Measurements from ENCODE around the gene PARD3.

Gene PARD3

DNA sequence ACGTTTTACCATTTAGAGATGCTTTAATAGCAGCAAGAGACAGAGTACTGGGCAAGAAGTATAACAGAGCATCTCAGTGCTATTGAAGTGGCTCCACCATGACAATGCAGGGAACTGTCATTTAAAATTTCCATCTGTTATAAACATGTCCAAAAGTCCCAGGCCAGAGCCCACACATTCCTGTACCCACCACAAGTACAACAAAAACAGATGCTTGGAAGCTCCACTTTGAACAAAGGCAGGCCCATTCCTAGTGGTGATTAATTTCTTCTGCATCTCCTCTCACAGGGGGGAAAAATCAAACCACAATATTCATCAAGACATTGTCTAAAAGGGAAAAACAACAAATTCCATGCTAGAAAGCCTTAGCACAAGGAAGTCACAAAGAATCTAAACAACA lies 627.9 kb downstream of the PARD3 start:
- Histone ChIP-seq H3F3A (ENCODE audit: insufficient read depth) (no peaks in the 10 kb centered on the region), H3K9ac (ENCODE audit: low read length) (no peak overlapping the region), H3K4me2 (ENCODE audit: low read depth, low read length, poor library complexity, severe bottlenecking) (no peak overlapping the region), H3K4me3 (ENCODE audit: insufficient read depth, low read length, poor library complexity, severe bottlenecking) (no peak overlapping the region), H3K9me2 (replicated peaks; ENCODE audit: insufficient read depth, low read length) (no peaks in the 10 kb centered on the region), H4K20me1 (ENCODE audit: low read depth, low read length) (no peaks in the 10 kb centered on the region), H3K79me2 (ENCODE audit: insufficient read depth, low read length) (no peaks in the 10 kb centered on the region), H2AFZ (ENCODE audit: low read depth, low read length, severe bottlenecking) (no peak overlapping the region), H3K27me3 (ENCODE audit: low read length) (no peaks in the 10 kb centered on the region), H3K36me3 (ENCODE audit: low read length) (no peaks in the 10 kb centered on the region), H3K27ac (ENCODE audit: low read depth, low read length) (no peak overlapping the region), H3K9me3 (ENCODE audit: insufficient read depth, low read length) (no peaks in the 10 kb centered on the region)
- TF ChIP-seq, protein P1, sequence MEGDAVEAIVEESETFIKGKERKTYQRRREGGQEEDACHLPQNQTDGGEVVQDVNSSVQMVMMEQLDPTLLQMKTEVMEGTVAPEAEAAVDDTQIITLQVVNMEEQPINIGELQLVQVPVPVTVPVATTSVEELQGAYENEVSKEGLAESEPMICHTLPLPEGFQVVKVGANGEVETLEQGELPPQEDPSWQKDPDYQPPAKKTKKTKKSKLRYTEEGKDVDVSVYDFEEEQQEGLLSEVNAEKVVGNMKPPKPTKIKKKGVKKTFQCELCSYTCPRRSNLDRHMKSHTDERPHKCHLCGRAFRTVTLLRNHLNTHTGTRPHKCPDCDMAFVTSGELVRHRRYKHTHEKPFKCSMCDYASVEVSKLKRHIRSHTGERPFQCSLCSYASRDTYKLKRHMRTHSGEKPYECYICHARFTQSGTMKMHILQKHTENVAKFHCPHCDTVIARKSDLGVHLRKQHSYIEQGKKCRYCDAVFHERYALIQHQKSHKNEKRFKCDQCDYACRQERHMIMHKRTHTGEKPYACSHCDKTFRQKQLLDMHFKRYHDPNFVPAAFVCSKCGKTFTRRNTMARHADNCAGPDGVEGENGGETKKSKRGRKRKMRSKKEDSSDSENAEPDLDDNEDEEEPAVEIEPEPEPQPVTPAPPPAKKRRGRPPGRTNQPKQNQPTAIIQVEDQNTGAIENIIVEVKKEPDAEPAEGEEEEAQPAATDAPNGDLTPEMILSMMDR (IDR thresholded peaks at IDR 0.05; ENCODE audit: insufficient read depth, low read length, poor library complexity, severe bottlenecking): no peak
- no peak for TF ChIP-seq EZH2phosphoT487 (conservative IDR thresholded peaks at IDR 0.05; ENCODE audit: low read length)

DNA sequence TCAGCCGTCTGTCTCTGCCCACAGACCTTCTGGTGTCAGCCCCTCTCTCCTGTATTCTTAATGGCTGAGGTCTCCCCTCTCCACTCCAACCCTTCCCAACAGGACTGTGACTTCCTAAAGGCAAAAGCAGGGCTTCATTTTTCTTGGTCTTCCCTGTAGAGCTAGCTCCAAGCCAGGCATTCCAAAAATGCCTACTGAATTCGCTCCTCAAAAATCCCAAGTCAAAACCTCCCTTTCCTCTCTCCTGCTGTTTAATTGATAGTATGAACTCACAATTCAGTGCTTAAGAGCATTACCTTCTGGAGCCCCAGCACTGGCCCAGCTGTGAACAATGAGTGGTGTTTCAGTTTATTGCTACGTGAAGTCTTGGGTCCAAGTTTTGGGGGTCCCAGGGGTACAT lies 628.4 kb downstream of the PARD3 start:
- TF ChIP-seq, protein P1 (IDR thresholded peaks at IDR 0.05; ENCODE audit: insufficient read depth, low read length, poor library complexity, severe bottlenecking): no peak
- no peak for TF ChIP-seq EZH2phosphoT487 (conservative IDR thresholded peaks at IDR 0.05; ENCODE audit: low read length)
- no peaks in the 10 kb centered on the region for H3K79me2 ChIP-seq (ENCODE audit: insufficient read depth, low read length)
- no peaks in the 10 kb centered on the region for H3K27me3 ChIP-seq (ENCODE audit: low read length)
- H3K9ac ChIP-seq (ENCODE audit: low read length): no peak overlapping the region
- H4K20me1 ChIP-seq (ENCODE audit: low read depth, low read length): no peaks in the 10 kb centered on the region
- no peak overlapping the region for H3K4me3 ChIP-seq (ENCODE audit: insufficient read depth, low read length, poor library complexity, severe bottlenecking)
- H2AFZ ChIP-seq (ENCODE audit: low read depth, low read length, severe bottlenecking): no peak overlapping the region
- H3F3A ChIP-seq (ENCODE audit: insufficient read depth): no peaks in the 10 kb centered on the region
- no peaks in the 10 kb centered on the region for H3K36me3 ChIP-seq (ENCODE audit: low read length)
- no peak overlapping the region for H3K27ac ChIP-seq (ENCODE audit: low read depth, low read length)
- H3K9me3 ChIP-seq (ENCODE audit: insufficient read depth, low read length): no peaks in the 10 kb centered on the region
- no peaks in the 10 kb centered on the region for H3K9me2 ChIP-seq (replicated peaks; ENCODE audit: insufficient read depth, low read length)
- H3K4me2 ChIP-seq (ENCODE audit: low read depth, low read length, poor library complexity, severe bottlenecking): no peak overlapping the region

DNA sequence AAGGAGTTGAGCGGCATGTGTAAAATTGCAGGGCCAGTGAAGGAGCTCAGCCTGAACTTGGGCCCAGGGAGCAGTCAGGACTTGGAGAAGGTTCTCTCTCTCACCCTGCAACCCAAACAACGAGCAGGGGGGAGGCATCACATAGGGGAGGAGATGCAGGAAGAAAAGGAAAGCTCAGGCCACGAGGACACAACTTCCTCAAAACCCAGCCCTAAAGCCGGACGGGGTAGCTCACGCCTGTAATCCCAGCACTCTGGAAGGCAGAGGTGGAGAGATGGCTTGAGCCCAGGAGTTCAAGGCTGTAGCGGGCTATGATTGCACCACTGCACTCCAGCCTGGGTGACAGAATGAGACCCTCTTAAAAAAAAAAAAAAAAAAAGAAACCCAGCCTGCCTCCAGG lies 629.1 kb downstream of the PARD3 start:
- Histone ChIP-seq H3K27me3 (ENCODE audit: low read length) (no peaks in the 10 kb centered on the region), H2AFZ (ENCODE audit: low read depth, low read length, severe bottlenecking) (no peak overlapping the region), H3K27ac (ENCODE audit: low read depth, low read length) (no peak overlapping the region), H4K20me1 (ENCODE audit: low read depth, low read length) (no peaks in the 10 kb centered on the region), H3K9me2 (replicated peaks; ENCODE audit: insufficient read depth, low read length) (no peaks in the 10 kb centered on the region), H3K4me2 (ENCODE audit: low read depth, low read length, poor library complexity, severe bottlenecking) (no peak overlapping the region), H3K36me3 (ENCODE audit: low read length) (no peaks in the 10 kb centered on the region), H3K9me3 (ENCODE audit: insufficient read depth, low read length) (no peaks in the 10 kb centered on the region), H3K4me3 (ENCODE audit: insufficient read depth, low read length, poor library complexity, severe bottlenecking) (no peak overlapping the region), H3F3A (ENCODE audit: insufficient read depth) (no peaks in the 10 kb centered on the region), H3K79me2 (ENCODE audit: insufficient read depth, low read length) (no peaks in the 10 kb centered on the region), H3K9ac (ENCODE audit: low read length) (no peak overlapping the region)
- no peak for TF ChIP-seq EZH2phosphoT487 (conservative IDR thresholded peaks at IDR 0.05; ENCODE audit: low read length)
- TF ChIP-seq, protein P1 (IDR thresholded peaks at IDR 0.05; ENCODE audit: insufficient read depth, low read length, poor library complexity, severe bottlenecking): no peak
